Measurements from ENCODE around the gene DNAL1.

- TF ChIP-seq EZH2 (IDR thresholded peaks at IDR 0.05; ENCODE audit: borderline replicate concordance) (no peak), CTCF (IDR thresholded peaks at IDR 0.05; ENCODE audit: poor library complexity) (no peak), EZH2phosphoT487 (IDR thresholded peaks at IDR 0.05; ENCODE audit: low read depth, severe bottlenecking, unreplicated experiment) (no peak)
Measured at GRCh38 chr14:73645248-73645610, 443 bp downstream of the DNAL1 start.
